HG02973 (cell line): ENCODE data around the gene SUPT4H1.
A peak's percentile ranks its signal among the peaks of the same experiment; 100 is the strongest.

Source experiments
- ATAC-seq: cut with Tn5 transposase; IDR thresholded peaks from one replicate; pipeline ENCODE4 v1.9.1; 2021; ENCODE audit warnings: moderate library complexity; ENCODE audit not compliant: unreplicated experiment

The SUPT4H1 gene

DNA sequence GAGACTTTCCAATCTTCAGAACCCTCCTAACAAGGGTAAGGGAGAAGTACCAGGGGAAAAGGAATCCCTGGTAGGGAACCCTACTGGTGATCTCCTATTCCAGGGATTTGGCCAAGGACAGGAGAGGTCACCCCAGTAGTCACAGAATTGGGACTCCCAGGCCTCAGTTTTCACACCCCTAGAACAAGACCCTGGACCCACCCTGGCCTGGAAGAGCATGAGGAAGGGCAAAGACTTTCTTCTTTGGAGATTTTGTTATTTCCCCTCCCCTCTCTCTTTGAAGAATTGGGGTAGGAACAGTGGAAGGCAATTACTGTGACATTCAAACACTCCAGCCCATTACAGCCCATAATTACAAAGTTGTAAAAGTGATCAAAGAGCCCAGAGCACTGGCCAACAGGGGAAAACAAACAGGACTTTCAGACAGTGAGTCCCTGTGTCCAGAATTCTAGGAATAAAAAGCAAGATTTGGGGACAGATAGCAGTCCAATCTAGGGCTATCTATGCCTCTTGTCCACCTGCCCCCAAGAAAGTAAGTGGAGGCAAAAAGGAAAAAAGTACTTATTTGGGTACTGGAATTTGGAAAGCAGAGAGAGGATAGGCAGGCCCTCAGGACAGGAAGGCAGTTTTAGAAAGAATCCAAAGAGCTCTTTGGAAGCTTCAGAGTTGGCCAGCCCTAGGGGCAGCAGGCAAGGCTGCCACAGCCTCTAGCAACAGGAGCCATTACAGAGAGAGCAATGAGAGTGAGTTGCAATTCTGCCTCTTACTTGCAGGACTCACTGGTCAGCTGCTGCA is 13.4 kb upstream of the SUPT4H1 start:
- no peak for ATAC-seq

DNA sequence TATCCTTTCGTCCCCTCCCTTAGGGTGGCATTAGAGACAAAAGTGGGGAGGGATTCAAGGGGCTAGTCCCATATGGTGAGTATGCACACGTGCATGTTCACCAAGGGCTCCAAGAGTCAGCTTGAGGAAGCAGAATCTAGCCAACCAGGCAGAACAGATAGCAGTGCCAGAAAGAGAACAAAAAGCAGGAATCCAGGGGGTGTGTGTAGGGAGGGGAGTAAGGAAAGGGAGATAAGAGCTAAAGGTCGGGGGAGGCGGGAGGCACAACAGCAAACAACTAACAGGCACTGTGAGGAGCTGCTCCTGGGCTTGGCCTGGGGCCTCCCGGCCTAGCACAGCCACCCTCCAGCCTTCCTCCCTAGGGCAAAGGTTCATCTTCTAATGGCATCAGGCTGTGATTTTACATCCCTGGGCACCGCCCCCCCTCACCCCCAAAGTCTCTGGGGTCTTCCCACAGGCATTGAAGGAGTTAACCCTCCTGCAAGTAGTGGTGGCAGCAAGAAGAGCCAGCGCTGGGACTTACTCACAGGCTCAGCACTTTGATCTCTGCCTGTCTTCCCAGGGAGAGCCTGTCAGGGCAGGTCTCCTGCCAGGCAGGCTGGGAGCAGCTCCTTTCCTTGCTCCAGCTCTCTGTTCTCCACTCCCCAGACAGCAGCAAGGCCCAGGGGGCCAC is 12.4 kb upstream of the SUPT4H1 start:
- no peak for ATAC-seq

DNA sequence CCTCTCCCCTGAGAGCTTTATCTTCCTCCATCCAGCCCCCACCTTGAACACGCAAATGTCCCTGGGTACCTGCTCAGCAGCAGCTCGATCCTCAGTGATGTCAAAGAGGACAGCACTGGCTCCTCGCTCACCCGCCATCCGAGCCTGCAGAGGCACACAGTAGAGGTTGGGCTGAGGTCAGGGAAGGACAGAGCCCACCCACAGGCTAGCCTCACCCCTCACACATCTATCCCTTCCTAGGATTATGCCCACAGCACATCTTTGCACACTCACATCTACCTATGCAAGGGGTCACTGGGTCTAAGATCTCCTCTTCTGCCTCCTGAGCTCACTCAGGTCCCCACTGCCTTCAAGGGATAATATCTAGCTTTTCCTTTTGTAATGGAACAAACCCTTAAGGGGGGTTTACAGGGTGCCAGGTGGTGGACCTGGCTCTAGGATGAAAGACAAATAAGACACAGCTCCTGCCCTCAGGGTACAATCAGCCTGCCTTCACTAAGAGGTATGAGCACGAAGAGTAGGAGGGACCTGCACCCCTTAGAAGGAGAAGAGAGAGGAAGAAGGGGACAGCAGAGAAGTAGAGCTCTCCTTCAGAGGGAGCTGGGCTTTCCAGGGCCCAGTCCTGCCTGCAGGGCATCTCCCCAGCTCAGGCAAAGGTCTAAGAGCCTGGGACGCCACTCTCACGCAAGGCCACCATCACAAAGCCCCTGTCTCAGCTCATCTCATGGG is 11.6 kb upstream of the SUPT4H1 start:
- no peak for ATAC-seq

DNA sequence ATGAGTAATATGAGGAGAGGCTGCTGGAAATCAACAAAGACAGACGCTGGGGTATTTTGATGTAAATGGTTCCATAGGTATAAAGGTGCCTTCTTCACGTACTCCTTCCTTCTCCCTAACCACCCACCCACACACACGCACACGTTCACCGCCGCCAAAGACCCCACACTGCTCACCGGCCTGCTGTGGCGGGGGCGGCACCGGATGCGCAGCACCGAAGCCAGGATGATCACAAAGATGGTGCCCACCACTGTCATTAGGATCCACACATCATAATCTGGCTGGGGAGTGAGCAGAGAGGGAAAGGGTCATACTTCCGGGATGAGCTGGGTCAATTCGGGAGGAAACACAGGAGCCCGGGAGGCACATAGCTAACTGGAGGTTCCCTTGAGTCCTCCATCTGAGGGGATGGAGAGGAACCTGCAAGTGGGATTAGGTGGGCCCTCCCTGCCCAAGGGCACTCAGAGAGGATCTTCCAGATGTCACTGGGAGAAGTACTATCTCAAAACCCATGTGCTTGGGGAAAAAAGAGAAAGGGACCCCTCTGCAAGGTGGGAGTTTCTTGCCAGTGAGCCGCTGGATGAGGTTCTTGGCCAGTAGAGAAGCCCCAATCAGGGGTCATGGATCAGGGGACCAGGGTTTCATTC is 10.5 kb upstream of the SUPT4H1 start:
- no peak for ATAC-seq

- no peak for ATAC-seq
These were observed 8.5 kb upstream of the SUPT4H1 start for GRCh38 chr17:58360296-58361063.

- no peak for ATAC-seq
These were observed 6.6 kb upstream of the SUPT4H1 start for GRCh38 chr17:58358408-58359172.

- ATAC-seq = no peak
These were observed 5.6 kb upstream of the SUPT4H1 start for GRCh38 chr17:58357312-58358297.

DNA sequence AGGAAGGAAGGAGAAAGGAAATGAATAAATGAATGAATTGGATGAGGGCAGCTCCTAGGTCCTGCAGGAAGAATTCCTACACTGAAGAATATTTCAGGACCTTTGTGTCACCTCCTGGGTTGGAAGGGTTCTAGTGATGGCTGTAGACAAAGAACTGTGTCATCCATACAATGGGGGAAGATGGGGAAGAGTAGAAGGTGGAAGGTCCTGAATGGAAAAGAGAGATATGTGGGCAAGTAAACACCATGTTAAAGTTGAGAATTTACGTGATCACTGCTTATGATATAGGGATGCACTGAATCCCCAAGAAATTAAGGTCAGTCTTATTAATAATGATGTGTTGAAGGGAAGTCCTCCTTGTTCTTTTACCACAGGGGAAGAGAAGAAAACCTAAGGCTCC is 4.2 kb upstream of the SUPT4H1 start:
- no peak for ATAC-seq

- ATAC-seq = no peak
These were observed 2.7 kb upstream of the SUPT4H1 start for GRCh38 chr17:58354541-58355216.

- no peak for ATAC-seq
These were observed 1.4 kb upstream of the SUPT4H1 start for GRCh38 chr17:58353389-58353825.

- peak; percentile 6 for ATAC-seq
These were observed 791 bp upstream of the SUPT4H1 start for GRCh38 chr17:58352596-58353388.

- no peak for ATAC-seq
These were observed 819 bp downstream of the SUPT4H1 start for GRCh38 chr17:58351182-58351581.

- no peak for ATAC-seq
These were observed 4.0 kb downstream of the SUPT4H1 start for GRCh38 chr17:58348038-58348437.

DNA sequence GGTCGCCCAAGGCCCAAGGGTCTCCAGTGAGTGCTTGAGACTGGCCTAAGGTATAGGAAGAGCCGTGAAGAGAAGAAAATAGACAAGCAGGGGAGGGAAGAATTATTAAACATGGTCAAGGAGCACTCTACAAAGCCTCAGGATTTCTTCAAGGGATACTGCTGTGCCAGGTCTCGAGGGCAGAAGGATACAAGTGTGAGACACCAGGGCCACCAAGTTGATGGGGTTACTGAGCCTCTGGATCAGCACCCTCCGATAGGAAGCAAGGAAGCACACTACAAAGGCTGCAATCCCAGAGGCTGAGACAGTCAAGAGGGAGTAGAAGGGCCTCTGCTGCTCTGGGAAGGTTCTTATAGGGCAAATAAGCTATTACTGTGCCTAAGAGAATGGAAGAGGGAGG is 6.5 kb downstream of the SUPT4H1 start:
- ATAC-seq = no peak

- peak; percentile 37 for ATAC-seq
These were observed 7.2 kb downstream of the SUPT4H1 start for GRCh38 chr17:58344791-58345157.

DNA sequence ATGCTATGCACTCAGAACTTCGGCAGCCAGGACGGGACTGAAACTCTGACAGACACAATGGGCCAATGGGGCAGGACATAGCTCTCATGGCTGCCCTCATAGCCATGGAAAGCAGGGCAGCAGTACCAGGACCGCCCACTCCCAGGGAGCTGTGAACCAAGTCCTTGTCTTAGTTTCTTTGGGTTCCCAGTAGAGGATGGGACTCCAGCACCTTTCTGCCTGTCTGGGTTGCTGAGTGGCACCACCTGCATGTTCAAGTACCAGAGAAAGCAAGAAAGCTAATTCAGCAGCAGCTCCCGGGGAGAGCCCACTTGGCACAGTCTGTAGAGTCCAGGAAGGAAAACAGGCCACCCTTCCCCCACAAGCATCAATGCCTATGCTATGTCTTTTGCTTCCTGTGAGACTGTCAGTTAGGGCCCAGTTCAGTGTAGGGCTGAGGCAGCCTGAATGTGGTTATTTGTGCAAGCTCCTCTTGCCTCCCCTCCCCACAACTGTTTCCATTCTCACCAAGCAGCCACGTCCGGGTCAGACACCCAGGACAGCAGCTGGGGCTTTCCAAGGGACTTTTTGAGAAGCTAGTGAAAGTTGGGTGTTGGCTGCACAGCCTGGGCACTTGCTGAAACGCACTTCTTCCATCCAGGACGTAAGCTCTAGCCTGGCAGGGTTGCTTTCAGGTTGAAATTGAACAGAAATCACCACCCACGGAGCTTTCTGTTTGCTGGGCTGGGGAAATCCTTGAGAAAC is 7.8 kb downstream of the SUPT4H1 start:
- peak; percentile 84 for ATAC-seq

DNA sequence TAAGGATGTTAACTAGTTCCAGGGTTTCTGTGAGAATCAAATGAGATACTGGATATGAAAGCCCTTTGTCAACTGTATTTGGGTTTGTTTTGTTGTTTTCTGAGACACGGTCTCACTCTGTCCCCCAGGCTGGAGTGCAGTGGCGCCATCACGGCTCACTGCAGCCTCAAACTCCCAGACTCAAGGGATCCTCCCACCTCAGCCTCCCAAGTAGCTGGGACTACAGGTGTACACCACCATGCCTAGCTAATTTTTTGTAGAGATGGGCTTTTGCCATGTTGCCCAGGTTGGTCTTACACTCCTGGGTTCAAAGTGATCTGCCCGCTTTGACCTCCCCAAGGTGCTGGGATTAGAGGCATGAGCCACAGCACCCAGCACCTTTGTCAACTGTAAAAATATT is 8.9 kb downstream of the SUPT4H1 start:
- ATAC-seq = no peak
